ENCODE data around the gene TPTE2.
"Not testable (repeated sequence)": the region's sequence is repeated elsewhere in the genome, so short reads cannot be mapped to it uniquely, and the experiment has no call there.

The TPTE2 gene

DNA sequence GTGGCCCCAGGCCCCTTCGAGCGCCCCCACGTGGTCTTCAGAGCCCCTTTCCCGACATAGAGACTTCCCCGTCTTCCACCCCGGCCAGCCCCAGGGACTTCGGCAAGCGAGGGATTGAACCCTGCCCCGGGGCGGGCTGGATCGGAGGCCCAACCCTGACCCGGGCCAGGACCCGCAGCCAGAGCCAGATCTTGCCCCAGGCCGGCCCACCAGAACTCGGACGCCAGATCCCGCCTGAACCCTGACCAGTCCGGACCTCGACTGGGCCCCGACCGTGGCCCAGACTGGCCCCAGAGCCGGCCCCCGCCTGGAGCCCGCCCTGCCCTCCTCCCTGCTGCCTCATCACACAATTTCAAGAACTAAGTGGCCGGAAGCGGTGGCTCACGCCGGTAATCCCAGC, 253 bp upstream of the TPTE2 start:
- no peak for DNase-seq

- DNase-seq, result not testable (repeated sequence)
These were observed 660 bp downstream of the TPTE2 start for GRCh38 chr13:19560672-19561071.

- not testable (repeated sequence) for DNase-seq
These were observed 1.6 kb downstream of the TPTE2 start for GRCh38 chr13:19559739-19560138.

- not testable (repeated sequence) for DNase-seq
These were observed 4.0 kb downstream of the TPTE2 start for GRCh38 chr13:19557287-19557686.

- not testable (repeated sequence) for DNase-seq
These were observed 12.1 kb downstream of the TPTE2 start for GRCh38 chr13:19549245-19549644.

GRCh38 chr13:19525634-19526033, 35.7 kb downstream of the TPTE2 start:
- DNase-seq, result not testable (repeated sequence)

GRCh38 chr13:19519049-19519448, 42.3 kb downstream of the TPTE2 start:
- DNase-seq, result no peak

- DNase-seq, result not testable (repeated sequence)
These were observed 53.7 kb downstream of the TPTE2 start for GRCh38 chr13:19507623-19508022.

GRCh38 chr13:19460126-19460525, 101.2 kb downstream of the TPTE2 start:
- DNase-seq, result not testable (repeated sequence)

- DNase-seq, result not testable (repeated sequence)
These were observed 122.2 kb downstream of the TPTE2 start for GRCh38 chr13:19439056-19439686.

GRCh38 chr13:19437780-19438179, 123.6 kb downstream of the TPTE2 start:
- DNase-seq, result not testable (repeated sequence)

DNA sequence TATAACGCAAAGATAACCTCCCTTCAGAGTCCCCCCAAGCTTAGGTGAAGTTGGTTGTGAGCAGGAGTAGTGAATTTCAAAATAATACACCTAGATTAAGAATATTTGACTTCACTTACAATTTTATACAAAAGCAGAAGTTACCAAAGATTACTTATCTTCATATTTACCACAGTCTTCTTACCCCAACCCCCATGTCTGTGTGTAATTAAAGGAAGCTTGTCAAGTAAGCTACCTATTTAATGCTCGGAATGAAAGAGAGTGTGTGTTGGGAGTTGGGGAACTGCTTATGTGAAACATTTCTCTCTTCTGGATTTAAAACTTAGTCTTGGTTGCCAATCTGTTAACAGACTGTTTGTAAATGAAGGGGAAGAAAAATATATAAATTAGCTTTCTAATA, 139.1 kb downstream of the TPTE2 start:
- DNase-seq, result not testable (repeated sequence)

DNA sequence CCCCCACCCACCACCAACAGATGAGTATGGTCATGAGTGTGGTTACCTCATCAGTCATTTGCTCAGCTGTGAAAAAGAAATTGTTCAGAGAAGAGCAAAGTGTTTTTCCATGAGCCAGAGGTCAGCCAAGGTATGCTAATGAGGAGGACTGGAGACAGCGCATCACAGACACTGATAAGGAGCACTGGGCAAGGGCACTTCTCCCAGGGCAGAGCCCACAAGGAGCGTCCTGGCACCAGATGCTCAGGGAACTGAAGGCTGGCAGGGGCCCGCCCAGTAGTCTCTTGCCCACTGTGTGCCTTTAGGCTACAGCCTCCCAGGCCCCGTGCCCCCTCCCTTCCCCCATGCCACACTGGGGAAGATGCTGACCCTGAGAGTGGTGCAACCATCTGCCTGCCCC, 148.8 kb downstream of the TPTE2 start:
- DNase-seq, result not testable (repeated sequence)

- DNase-seq, result not testable (repeated sequence)
These were observed 178.4 kb downstream of the TPTE2 start for GRCh38 chr13:19382746-19383511.

GRCh38 chr13:19382111-19382510, 179.2 kb downstream of the TPTE2 start:
- DNase-seq, result no peak
